ENCODE data around the gene IFNW1.

DNA sequence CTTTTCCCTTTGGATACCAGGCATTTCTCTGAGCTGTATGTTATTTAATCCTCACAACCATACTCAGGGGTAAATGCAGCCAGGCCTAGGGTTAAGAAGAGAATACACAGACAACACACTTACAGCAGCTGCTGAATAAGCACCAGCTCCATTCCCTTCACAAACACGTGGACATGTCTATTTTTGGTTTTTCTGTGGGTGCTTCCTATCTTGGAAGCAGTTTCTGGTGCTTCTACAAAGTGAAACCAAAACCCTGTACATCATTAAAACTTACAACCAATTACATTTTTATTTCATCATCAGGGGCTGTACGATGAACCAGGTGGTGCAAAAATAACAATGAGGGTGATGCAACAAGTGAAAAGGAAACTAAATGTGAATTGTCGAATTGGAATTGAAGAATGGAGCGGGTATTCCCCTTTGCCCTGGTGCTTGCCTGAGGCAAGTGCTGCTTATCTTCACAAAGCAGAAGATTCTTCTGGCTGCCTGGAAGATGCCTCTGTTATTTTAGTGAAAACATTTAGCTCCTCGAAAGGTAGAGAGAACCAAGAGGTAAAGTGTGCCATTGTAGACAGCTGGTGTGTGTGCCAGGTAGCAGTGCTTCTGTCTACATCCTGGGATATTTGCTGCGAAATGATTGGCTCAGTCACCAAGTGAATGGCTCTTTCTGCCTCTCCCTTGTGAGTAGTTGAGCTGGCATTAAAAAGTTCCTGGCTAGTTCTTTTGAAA lies 45.3 kb downstream of the IFNW1 start:
- TF ChIP-seq, protein P1, sequence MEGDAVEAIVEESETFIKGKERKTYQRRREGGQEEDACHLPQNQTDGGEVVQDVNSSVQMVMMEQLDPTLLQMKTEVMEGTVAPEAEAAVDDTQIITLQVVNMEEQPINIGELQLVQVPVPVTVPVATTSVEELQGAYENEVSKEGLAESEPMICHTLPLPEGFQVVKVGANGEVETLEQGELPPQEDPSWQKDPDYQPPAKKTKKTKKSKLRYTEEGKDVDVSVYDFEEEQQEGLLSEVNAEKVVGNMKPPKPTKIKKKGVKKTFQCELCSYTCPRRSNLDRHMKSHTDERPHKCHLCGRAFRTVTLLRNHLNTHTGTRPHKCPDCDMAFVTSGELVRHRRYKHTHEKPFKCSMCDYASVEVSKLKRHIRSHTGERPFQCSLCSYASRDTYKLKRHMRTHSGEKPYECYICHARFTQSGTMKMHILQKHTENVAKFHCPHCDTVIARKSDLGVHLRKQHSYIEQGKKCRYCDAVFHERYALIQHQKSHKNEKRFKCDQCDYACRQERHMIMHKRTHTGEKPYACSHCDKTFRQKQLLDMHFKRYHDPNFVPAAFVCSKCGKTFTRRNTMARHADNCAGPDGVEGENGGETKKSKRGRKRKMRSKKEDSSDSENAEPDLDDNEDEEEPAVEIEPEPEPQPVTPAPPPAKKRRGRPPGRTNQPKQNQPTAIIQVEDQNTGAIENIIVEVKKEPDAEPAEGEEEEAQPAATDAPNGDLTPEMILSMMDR (IDR thresholded peaks at IDR 0.05) = no peak
- TF ChIP-seq POLR2A (IDR thresholded peaks at IDR 0.05) = no peak
